ENCODE results near the gene ABHD3. TPM values are rescaled to one million over a fixed set of nuclear protein-coding genes. Genes with fewer than 3 reads are reported as not detected.
"Not testable (repeated sequence)": the region's sequence is repeated elsewhere in the genome, so short reads cannot be mapped to it uniquely, and the experiment has no call there.

Gene ABHD3
- total RNA-seq, 2 donors from 2014 or later = 28.9 to 32.0 TPM

DNA sequence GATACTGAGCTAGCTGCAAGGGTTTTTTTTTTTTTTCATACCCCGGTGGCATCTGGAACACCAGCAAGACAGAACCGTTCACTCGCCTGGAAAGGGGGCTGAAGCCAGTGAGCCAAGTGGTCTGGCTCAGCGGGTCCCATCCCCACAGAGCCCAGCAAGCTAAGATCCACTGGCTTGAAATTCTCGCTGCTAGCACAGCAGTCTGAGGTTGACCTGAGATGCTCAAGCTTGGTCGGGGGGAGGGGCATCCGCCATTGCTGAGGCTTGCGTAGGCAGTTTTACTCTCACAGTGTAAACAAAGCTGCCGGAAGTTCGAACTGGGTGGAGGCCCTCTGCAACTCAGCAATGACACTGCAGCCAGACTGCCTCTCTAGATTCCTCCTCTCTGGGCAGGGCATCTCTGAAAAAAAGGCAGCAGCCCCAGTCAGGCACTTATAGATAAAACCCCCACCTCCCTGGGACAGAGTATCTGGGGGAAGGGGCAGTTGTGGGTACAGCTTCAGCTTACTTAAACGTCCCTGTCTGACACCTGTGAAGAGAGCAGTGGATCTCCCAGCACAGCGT lies 31.0 kb upstream of the ABHD3 start:
- Mint-ChIP-seq H3K9me3 (peaks cover 0 to 9% of the 10 kb centered on the region in 2 donors), H3K4me1 (ENCODE audit: low read depth) (peaks cover 11% of the 10 kb centered on the region), H3K4me3 (no peak overlapping the region), H3K36me3 (ENCODE audit: insufficient read depth in 2 of 2) (peaks cover 3 to 6% of the 10 kb centered on the region in 2 donors), H3K27me3 (ENCODE audit: low read depth) (no peaks in the 10 kb centered on the region), H3K27ac (no peak overlapping the region)
- DNase-seq = peak; percentile 18 to 27
- ATAC-seq (replicated peaks in 1 of 2) = no peak

DNA sequence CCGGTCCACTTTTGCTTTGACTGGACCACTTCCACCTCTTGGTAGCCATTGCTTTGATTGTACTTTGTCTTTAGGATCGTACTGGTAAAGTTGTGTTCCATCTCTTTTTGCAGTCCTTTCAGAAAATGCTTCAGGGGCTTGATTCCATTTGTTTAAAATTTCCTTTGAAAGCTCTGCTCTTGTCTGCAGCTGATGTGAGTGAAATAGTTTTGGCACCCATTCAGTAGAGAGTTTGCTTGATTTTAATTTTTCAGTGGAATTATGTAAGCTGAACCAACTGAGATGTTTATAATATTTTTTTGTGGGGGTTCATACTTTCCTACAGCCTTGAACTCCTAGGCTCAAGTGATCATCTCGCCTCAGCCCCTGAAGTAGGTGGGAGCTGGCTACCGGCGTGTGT lies 28.4 kb upstream of the ABHD3 start:
- no peak for DNase-seq
- Mint-ChIP-seq H3K4me3 (no peak overlapping the region), H3K4me1 (ENCODE audit: low read depth) (peaks cover 1% of the 10 kb centered on the region), H3K9me3 (peaks cover 0 to 9% of the 10 kb centered on the region in 2 donors), H3K36me3 (ENCODE audit: insufficient read depth in 2 of 2) (peaks cover 3 to 6% of the 10 kb centered on the region in 2 donors), H3K27me3 (ENCODE audit: low read depth) (no peaks in the 10 kb centered on the region), H3K27ac (no peak overlapping the region)
- ATAC-seq (replicated peaks in 1 of 2) = no peak

- no peak overlapping the region for H3K4me3 Mint-ChIP-seq
- no peaks in the 10 kb centered on the region for H3K4me1 Mint-ChIP-seq (ENCODE audit: low read depth)
- H3K27me3 Mint-ChIP-seq (ENCODE audit: low read depth) = no peaks in the 10 kb centered on the region
- H3K27ac Mint-ChIP-seq = no peak overlapping the region
- ATAC-seq (replicated peaks in 1 of 2) = no peak
- H3K36me3 Mint-ChIP-seq (ENCODE audit: insufficient read depth in 2 of 2) = no peaks in the 10 kb centered on the region
- H3K9me3 Mint-ChIP-seq = no peaks in the 10 kb centered on the region
- DNase-seq = no peak
These were observed 23.1 kb upstream of the ABHD3 start for GRCh38 chr18:21727702-21728101.

- no peaks in the 10 kb centered on the region for H3K4me1 Mint-ChIP-seq (ENCODE audit: low read depth)
- H3K4me3 Mint-ChIP-seq = no peak overlapping the region
- no peaks in the 10 kb centered on the region for H3K9me3 Mint-ChIP-seq
- H3K27me3 Mint-ChIP-seq (ENCODE audit: low read depth) = no peaks in the 10 kb centered on the region
- ATAC-seq (replicated peaks in 1 of 2) = no peak
- no peak overlapping the region for H3K27ac Mint-ChIP-seq
- no peak for DNase-seq
- H3K36me3 Mint-ChIP-seq (ENCODE audit: insufficient read depth in 2 of 2) = no peaks in the 10 kb centered on the region
These were observed 20.6 kb upstream of the ABHD3 start for GRCh38 chr18:21725201-21725600.

DNA sequence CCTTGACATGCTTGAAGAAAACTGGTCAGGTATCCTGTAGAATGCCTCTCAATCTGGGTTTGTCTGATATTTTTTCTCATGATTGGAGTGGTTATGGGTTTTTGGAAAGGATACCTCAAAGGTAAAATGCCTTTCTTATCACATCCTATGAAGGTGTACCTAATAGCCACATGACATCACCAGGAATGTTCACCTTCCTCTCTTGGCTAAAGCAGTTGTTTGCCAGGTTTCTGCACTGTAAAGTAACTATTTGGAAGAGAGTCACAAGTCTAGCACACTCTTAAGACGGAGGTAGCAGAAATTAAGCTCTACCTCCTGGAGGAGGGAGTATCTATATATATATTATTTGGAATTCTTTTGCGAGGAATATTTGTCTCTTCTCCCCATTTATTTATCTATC lies 18.1 kb upstream of the ABHD3 start:
- H3K27me3 Mint-ChIP-seq (ENCODE audit: low read depth) = no peaks in the 10 kb centered on the region
- H3K9me3 Mint-ChIP-seq = no peaks in the 10 kb centered on the region
- DNase-seq (no peak), ATAC-seq (replicated peaks in 1 of 2) (no peak)
- H3K36me3 Mint-ChIP-seq (ENCODE audit: insufficient read depth in 2 of 2) = no peaks in the 10 kb centered on the region
- H3K4me1 Mint-ChIP-seq (ENCODE audit: low read depth) = no peaks in the 10 kb centered on the region
- no peak overlapping the region for H3K27ac Mint-ChIP-seq
- no peak overlapping the region for H3K4me3 Mint-ChIP-seq

- Mint-ChIP-seq H3K36me3 (ENCODE audit: insufficient read depth in 2 of 2) (peaks cover 4 to 6% of the 10 kb centered on the region in 2 donors), H3K4me3 (no peak overlapping the region), H3K9me3 (peaks cover 7 to 11% of the 10 kb centered on the region in 2 donors), H3K4me1 (ENCODE audit: low read depth) (peaks cover 1% of the 10 kb centered on the region), H3K27me3 (ENCODE audit: low read depth) (no peaks in the 10 kb centered on the region), H3K27ac (no peak overlapping the region)
- DNase-seq (no peak), ATAC-seq (replicated peaks in 1 of 2) (peak in 1 of 2 donors; percentile 72)
These were observed 9.9 kb upstream of the ABHD3 start for GRCh38 chr18:21714474-21714873.

DNA sequence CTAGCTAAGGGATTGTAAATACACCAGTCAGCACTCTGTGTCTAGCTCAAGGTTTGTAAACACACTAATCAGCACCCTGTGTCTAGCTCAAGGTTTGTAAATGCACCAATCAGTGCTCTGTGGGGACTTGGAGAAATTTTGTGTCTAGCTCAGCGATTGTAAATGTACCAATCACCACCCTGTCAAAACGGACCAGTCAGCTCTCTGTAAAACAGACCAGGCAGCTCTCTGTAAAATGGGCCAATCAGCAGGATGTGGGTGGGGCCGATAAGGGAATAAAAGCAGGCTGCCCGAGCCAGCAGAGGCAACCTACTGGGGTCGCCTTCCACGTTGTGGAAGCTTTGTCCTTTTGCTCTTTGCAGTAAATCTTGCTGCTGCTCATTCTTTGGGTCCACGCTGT lies 2.6 kb upstream of the ABHD3 start:
- DNase-seq; H3K27me3 Mint-ChIP-seq (ENCODE audit: low read depth); H3K9me3 Mint-ChIP-seq; H3K36me3 Mint-ChIP-seq (ENCODE audit: insufficient read depth in 2 of 2); H3K4me3 Mint-ChIP-seq; ATAC-seq (replicated peaks in 1 of 2); H3K27ac Mint-ChIP-seq: not testable (repeated sequence)
- peaks cover 26% of the 10 kb centered on the region for H3K4me1 Mint-ChIP-seq (ENCODE audit: low read depth)

DNA sequence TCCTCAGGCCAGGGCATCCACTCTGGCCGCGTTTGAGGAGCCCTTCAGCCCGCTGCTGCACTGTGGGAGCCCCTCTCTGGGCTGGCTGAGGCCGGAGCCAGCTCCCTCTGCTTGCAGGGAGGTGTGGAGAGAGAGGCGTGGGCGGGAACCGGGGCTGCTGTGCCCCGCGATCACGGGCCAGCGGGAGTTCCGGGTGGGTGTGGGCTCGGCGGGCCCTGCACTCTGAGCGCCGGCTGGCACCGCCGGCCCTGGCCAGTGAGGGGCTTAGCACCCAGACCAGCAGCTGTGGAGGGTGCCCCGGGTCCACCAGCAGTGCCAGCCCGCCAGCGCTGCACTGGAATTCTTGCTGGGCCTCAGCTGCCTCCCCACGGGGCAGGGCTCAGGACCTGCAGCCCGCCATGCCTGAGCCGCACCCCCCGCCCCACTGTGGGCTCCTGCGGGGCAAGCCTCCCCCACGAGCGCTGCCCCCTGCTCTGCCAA lies 1.9 kb upstream of the ABHD3 start:
- Mint-ChIP-seq H3K27me3 (ENCODE audit: low read depth) (no peaks in the 10 kb centered on the region), H3K4me1 (ENCODE audit: low read depth) (peaks cover 26% of the 10 kb centered on the region), H3K36me3 (ENCODE audit: insufficient read depth in 2 of 2) (peaks cover 0 to 8% of the 10 kb centered on the region in 2 donors), H3K27ac (no peak overlapping the region), H3K4me3 (no peak overlapping the region), H3K9me3 (no peaks in the 10 kb centered on the region)
- DNase-seq (no peak), ATAC-seq (replicated peaks in 1 of 2) (no peak)

DNA sequence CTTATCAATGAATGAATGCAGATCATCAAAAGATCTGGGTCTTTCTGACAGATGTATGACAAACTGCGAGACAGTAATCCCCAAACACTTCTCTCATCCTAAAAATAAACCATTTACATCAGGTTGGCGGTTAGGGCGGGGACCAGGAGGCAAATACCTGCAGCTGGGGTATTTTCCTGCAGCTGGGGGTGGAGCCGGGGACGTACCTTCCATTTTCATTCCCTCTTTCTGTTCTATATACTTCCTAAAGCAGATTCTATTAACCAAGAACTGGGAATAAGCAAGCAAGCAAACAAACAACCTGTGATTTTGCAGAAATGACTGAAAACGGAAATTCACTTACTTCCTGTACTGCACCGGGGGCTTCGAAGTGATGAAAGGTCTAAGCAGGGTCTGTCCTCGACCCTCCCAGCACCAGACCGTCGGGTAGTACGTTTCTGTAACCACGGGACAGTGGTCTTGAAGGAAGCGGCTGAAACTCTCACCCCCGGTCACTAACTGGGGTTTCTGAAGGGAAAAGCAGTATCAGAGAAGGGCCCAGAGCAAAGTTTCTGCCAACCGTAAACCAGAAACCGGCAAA lies 1.2 kb downstream of the ABHD3 start:
- ATAC-seq (replicated peaks in 1 of 2) (no peak), DNase-seq (peak; percentile 18 to 35)
- Mint-ChIP-seq H3K27ac (peak overlapping the region; percentile 96), H3K36me3 (ENCODE audit: insufficient read depth in 2 of 2) (peaks cover 0 to 22% of the 10 kb centered on the region in 2 donors), H3K27me3 (ENCODE audit: low read depth) (no peaks in the 10 kb centered on the region), H3K9me3 (no peaks in the 10 kb centered on the region), H3K4me3 (peak overlapping the region; percentile 92 to 96), H3K4me1 (ENCODE audit: low read depth) (peaks cover 20% of the 10 kb centered on the region)

- Mint-ChIP-seq H3K36me3 (ENCODE audit: insufficient read depth in 2 of 2) (peaks cover 0 to 22% of the 10 kb centered on the region in 2 donors), H3K4me3 (peak overlapping the region; percentile 92 to 96), H3K4me1 (ENCODE audit: low read depth) (peaks cover 20% of the 10 kb centered on the region), H3K27ac (peak overlapping the region; percentile 83), H3K27me3 (ENCODE audit: low read depth) (no peaks in the 10 kb centered on the region), H3K9me3 (no peaks in the 10 kb centered on the region)
- ATAC-seq (replicated peaks in 1 of 2) = no peak
- DNase-seq = no peak
These were observed 2.0 kb downstream of the ABHD3 start for GRCh38 chr18:21702602-21703001.

GRCh38 chr18:21701621-21702020 lies 3.0 kb downstream of the ABHD3 start:
- no peak overlapping the region for H3K27ac Mint-ChIP-seq

GRCh38 chr18:21700528-21701075 lies 4.0 kb downstream of the ABHD3 start:
- Mint-ChIP-seq H3K9me3 (no peaks in the 10 kb centered on the region), H3K36me3 (ENCODE audit: insufficient read depth in 2 of 2) (peaks cover 2 to 24% of the 10 kb centered on the region in 2 donors), H3K4me3 (no peak overlapping the region), H3K27ac (no peak overlapping the region), H3K4me1 (ENCODE audit: low read depth) (peaks cover 16% of the 10 kb centered on the region), H3K27me3 (ENCODE audit: low read depth) (no peaks in the 10 kb centered on the region)
- ATAC-seq (replicated peaks in 1 of 2) = no peak
- DNase-seq = no peak

More at GRCh38 chr18:21701621-21702020, 3.0 kb downstream of the ABHD3 start:
- DNase-seq = no peak
- no peak overlapping the region for H3K4me3 Mint-ChIP-seq
- no peaks in the 10 kb centered on the region for H3K9me3 Mint-ChIP-seq
- peaks cover 20% of the 10 kb centered on the region for H3K4me1 Mint-ChIP-seq (ENCODE audit: low read depth)
- H3K27me3 Mint-ChIP-seq (ENCODE audit: low read depth) = no peaks in the 10 kb centered on the region
- no peak for ATAC-seq (replicated peaks in 1 of 2)
- H3K36me3 Mint-ChIP-seq (ENCODE audit: insufficient read depth in 2 of 2) = peaks cover 0 to 22% of the 10 kb centered on the region in 2 donors

- H3K4me1 Mint-ChIP-seq (ENCODE audit: low read depth) = no peaks in the 10 kb centered on the region
- H3K27me3 Mint-ChIP-seq (ENCODE audit: low read depth) = no peaks in the 10 kb centered on the region
- ATAC-seq (replicated peaks in 1 of 2) = no peak
- no peak overlapping the region for H3K27ac Mint-ChIP-seq
- H3K9me3 Mint-ChIP-seq = peaks cover 4 to 6% of the 10 kb centered on the region in 2 donors
- H3K4me3 Mint-ChIP-seq = no peak overlapping the region
- no peak for DNase-seq
- peaks cover 19 to 42% of the 10 kb centered on the region in 2 donors for H3K36me3 Mint-ChIP-seq (ENCODE audit: insufficient read depth in 2 of 2)
These were observed 11.3 kb downstream of the ABHD3 start for GRCh38 chr18:21693322-21693721.

All from activated T-cell treated with anti-CD3 and anti-CD28 coated beads, Interleukin-2, amount 50 U/mL, for 72 hours (primary cell).